Heart left ventricle (tissue), 13 donors: ENCODE measurements around the gene TNS4.

ENCODE experiments used
- POLR2A ChIP-seq, 2 donors: fragments of 450-650 bp; IDR thresholded peaks; one replicate each; pipeline ENCODE4 v1.6.1; 2017; ENCODE audit warnings: antibody characterized with exemption in 2 of 2, mild to moderate bottlenecking in 2 of 2, moderate library complexity in 2 of 2
- TF ChIP-seq, protein P1 (sequence below), 12 donors: fragments of 200-600 bp; sonication (generic) in 4 of 12; IDR thresholded peaks; one replicate each; pipeline versions ENCODE4 v1.5.0 to v1.8.0; 2018 to 2022; ENCODE audit warnings: antibody characterized with exemption in 12 of 12, mild to moderate bottlenecking in 5 of 12
- donor health status: ischemic (EF 13 %, LVEDD 7.1; RV severe dilation, severe dysfunction).
- donor health status: DM: no; HTN: yes; CAD: no.
- donor health status: DM: no; HTN: no; CAD: no.
- donor health status: ischemic (EF 25% LVEDD 6.9; RV normal size, moderate dysfunction).
- donor health status: ischemic (EF 25% LVEDD 5.7; RV mildly dilated, moderate dysfunction).
- donor health status: ischemic (EF 35%, LVEDD 5.7; RV mildly dilated, moderate dysfunction).
- donor health status: nonischemic (EF 11% LVEDD 7.7; RV severe dilation, severe dysfunction).
- donor health status: DM: yes; HTN: yes; CAD: no.
- donor health status: PGD.
- donor health status: ischemic (EF 29% LVEDD 5.4; RV normal size, mild dysfunction).
- donor health status: nonischemic (EF 23%, LVEDD 6.1; RV moderate dilation, normal function).

DNA sequence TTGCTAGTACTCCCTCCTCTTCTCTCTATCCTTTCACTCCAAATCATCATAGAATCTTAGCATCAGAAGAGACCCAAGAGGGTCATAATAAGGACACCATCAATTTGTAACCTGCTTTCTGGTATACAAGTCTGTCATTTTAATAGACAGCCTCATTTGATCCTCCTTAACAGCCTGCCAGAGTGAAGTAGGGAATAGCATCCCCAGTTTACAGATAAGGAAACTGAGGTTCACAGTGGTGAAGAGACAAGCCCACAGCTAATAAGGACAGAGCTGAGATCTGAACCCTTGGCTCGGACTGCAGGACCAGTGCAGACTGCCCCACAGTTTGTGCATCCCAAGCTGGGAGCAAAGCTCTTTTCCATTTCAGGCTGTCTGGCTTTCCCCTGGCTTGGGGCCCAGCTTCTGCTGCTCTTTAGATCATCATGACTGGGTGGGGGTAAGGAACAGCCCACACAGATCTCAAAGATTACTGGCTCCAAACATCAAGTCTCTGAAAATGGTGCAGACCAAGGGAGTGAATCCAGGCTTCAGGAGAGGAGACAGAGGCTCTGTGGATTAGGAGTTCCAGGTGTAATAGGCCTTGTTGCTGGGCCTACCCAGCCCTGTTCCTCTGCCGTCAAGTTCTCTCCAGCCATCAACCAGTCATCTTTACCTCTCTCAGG lies 68.4 kb downstream of the TNS4 start:
- no peak for TF ChIP-seq POLR2A (IDR thresholded peaks at IDR 0.05)
- TF ChIP-seq, protein P1, sequence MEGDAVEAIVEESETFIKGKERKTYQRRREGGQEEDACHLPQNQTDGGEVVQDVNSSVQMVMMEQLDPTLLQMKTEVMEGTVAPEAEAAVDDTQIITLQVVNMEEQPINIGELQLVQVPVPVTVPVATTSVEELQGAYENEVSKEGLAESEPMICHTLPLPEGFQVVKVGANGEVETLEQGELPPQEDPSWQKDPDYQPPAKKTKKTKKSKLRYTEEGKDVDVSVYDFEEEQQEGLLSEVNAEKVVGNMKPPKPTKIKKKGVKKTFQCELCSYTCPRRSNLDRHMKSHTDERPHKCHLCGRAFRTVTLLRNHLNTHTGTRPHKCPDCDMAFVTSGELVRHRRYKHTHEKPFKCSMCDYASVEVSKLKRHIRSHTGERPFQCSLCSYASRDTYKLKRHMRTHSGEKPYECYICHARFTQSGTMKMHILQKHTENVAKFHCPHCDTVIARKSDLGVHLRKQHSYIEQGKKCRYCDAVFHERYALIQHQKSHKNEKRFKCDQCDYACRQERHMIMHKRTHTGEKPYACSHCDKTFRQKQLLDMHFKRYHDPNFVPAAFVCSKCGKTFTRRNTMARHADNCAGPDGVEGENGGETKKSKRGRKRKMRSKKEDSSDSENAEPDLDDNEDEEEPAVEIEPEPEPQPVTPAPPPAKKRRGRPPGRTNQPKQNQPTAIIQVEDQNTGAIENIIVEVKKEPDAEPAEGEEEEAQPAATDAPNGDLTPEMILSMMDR (IDR thresholded peaks at IDR 0.05), result no peak
